H1 (cell line): ENCODE results near the gene CELSR1. TPM values are rescaled to one million over a fixed set of nuclear protein-coding genes. Genes with fewer than 3 reads are reported as not detected.

ENCODE experiments used
- ASH2L ChIP-seq: fragments of 200-600, 300-600 bp; sonication (generic); IDR thresholded peaks from one replicate; pipeline ENCODE4 v1.7.1; 2017; ENCODE audit warnings: low read length
- BACH1 ChIP-seq: IDR thresholded peaks from 2 replicates; pipeline ENCODE4 v1.6.1; 2012; ENCODE audit warnings: low read length, improper control_type of control experiment
- CBX8 ChIP-seq: fragments of 300-800, 300-1000 bp; sonication (generic); IDR thresholded peaks from 2 replicates; pipeline ENCODE4 v1.7.1; 2016; ENCODE audit warnings: low read depth, low read length, borderline replicate concordance
- NRF1 ChIP-seq: IDR thresholded peaks from 2 replicates; pipeline ENCODE4 v1.6.1; 2011; ENCODE audit warnings: mild to moderate bottlenecking, low read depth, low read length, improper control_type of control experiment
- POLR2AphosphoS5 ChIP-seq: IDR thresholded peaks from 2 replicates; pipeline ENCODE4 v1.6.1; 2011; ENCODE audit warnings: low read depth, low read length
- SIN3A ChIP-seq, 2 experiments: IDR thresholded peaks in 1 of 2; conservative IDR thresholded peaks in 1 of 2; 2 replicates each; pipeline ENCODE4 v1.6.1; 2011 to 2012; ENCODE audit warnings: low read length in 2 of 2, improper control_type of control experiment in 1 of 2, low read depth in 1 of 2, mild to moderate bottlenecking in 1 of 2
- SP2 ChIP-seq: IDR thresholded peaks from 2 replicates; pipeline ENCODE4 v1.6.1; 2012; ENCODE audit warnings: mild to moderate bottlenecking, low read length, inconsistent platforms
- TAF7 ChIP-seq: optimal IDR thresholded peaks from 2 replicates; pipeline ENCODE3; 2011; ENCODE audit warnings: low read depth, mild to moderate bottlenecking, inconsistent platforms, low read length, moderate library complexity, borderline replicate concordance
- polyA plus RNA-seq, 7 experiments: library from polyadenylated mRNA; depleted of rRNA in 3 of 7; stranded (reverse) in 5 of 7; unstranded in 2 of 7; fragments of >200 nt in 5 of 7; fragments of 200-250 nt in 2 of 7; gene quantifications; 1 replicate in 5 of 7; 2 replicates in 1 of 7; 4 replicates in 1 of 7; pipeline versions ENCODE4 v1.2.1 to v1.2.3, GENCODE V29; 2011 to 2013; ENCODE audit warnings: missing spikeins in 2 of 7, mixed read lengths in 2 of 7
- total RNA-seq: library from RNA; stranded (reverse); fragmentation: NEBNext Ultra II Directional; extraction: Animal tissue kit (Norgen Biotek cat#: 25700); gene quantifications from 2 replicates; pipeline ENCODE4 v1.2.1, GENCODE V29; 2021
- TF ChIP-seq, protein P1 (sequence below): IDR thresholded peaks from 2 replicates; pipeline ENCODE4 v1.6.1; 2012; ENCODE audit warnings: low read length, inconsistent platforms
- TF ChIP-seq, protein P2 (sequence below): IDR thresholded peaks from 2 replicates; pipeline ENCODE4 v1.6.1; 2011; ENCODE audit warnings: low read depth, mild to moderate bottlenecking, low read length; ENCODE audit not compliant: insufficient read depth

The CELSR1 gene
- total and polyA plus RNA-seq, 2 of the 8 experiments (the other 6 are each of a cell fraction or from before 2014, with no cell fraction given) = 9.0 to 12.4 TPM

DNA sequence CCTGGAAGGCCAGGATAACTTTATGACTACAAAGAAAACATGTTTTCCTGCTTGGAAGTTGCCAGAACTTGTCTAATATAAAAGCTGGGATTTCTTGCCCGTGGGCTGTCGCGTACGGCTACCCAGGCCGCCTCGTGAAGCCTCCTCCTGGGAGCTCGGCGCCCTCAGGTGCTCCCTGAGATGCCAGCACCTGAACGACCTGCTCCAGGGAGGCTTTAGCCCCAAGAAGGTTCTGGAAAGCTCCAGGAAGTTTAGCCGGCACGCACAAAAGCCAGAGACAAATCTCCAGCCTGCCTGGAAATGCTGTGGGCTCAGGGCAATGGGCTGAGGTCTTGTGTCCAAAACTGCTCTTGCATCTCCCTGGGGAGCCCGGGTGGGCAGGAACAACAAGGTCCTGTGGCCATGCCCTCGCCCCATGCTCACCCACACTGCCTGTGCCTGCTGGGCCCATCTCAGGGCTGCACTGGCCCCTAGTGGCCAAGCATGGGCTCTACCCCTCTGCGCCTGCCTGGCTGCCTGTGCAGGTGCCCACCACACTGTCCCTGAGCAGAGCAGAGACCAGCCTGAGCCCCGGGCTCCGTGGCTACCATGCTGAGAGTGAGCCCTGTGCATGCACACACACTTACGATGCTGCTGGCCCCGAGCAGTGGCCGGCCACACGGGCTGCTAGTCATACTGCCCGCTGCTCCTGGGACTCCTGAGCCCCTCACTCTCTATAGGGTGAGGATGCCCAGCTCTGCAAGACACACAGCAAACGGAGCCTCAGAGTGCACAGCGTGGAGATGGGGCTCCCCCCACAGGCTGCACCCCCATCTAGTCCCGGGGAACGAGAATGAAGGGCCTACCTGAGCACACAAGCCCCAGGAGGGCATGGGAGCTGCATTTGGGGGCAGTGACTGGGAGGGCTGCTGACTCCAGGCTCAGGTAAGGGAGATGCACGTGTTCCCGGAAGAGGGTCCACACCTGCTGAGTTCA, 4.9 kb upstream of the CELSR1 start (continued):
- TF ChIP-seq CBX8 (no peak), POLR2AphosphoS5 (no peak), NRF1 (no peak), SIN3A (conservative IDR thresholded peaks at IDR 0.05 in 1 of 2, IDR thresholded peaks at IDR 0.05 in 1 of 2; ENCODE audit: low read depth in 1 of 2, low read length in 2 of 2) (peak in 1 of 2 experiments; percentile 64; a peak in 1 of 4 replicates), TAF7 (no peak), BACH1 (no peak), SP2 (no peak), ASH2L (no peak)
- TF ChIP-seq, protein P1, sequence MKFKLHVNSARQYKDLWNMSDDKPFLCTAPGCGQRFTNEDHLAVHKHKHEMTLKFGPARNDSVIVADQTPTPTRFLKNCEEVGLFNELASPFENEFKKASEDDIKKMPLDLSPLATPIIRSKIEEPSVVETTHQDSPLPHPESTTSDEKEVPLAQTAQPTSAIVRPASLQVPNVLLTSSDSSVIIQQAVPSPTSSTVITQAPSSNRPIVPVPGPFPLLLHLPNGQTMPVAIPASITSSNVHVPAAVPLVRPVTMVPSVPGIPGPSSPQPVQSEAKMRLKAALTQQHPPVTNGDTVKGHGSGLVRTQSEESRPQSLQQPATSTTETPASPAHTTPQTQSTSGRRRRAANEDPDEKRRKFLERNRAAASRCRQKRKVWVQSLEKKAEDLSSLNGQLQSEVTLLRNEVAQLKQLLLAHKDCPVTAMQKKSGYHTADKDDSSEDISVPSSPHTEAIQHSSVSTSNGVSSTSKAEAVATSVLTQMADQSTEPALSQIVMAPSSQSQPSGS = no peak
- TF ChIP-seq, protein P2, sequence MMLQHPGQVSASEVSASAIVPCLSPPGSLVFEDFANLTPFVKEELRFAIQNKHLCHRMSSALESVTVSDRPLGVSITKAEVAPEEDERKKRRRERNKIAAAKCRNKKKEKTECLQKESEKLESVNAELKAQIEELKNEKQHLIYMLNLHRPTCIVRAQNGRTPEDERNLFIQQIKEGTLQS = no peak
